ENCODE data around the gene MED6.

The MED6 gene

GRCh38 chr14:70600382-70601157 is at the start of gene MED6:
Gene MED6 (minus strand): TSS chr14:70600655. CDS start chr14:70600637, 18 bp downstream.
- Mint-ChIP-seq H3K9me3 (no peaks in the 10 kb centered on the region), H3K27ac (peak within 1 kb of the TSS; percentile 96), H3K27me3 (peaks cover 22% of the 10 kb centered on the region), H3K36me3 (ENCODE audit: low read depth) (peaks cover 12% of the 10 kb centered on the region), H3K4me3 (peak within 1 kb of the TSS; percentile 94), H3K4me1 (ENCODE audit: low read depth) (peaks cover 36% of the 10 kb centered on the region)

GRCh38 chr14:70649803-70650202 is 49.3 kb upstream of the MED6 start:
- Mint-ChIP-seq H3K9me3 (no peaks in the 10 kb centered on the region), H3K4me3 (no peak overlapping the region), H3K27ac (peak overlapping the region; percentile 69), H3K36me3 (ENCODE audit: low read depth) (peaks cover 5% of the 10 kb centered on the region), H3K27me3 (no peaks in the 10 kb centered on the region), H3K4me1 (ENCODE audit: low read depth) (peaks cover 84% of the 10 kb centered on the region)

- Mint-ChIP-seq H3K27ac (no peak overlapping the region), H3K27me3 (no peaks in the 10 kb centered on the region), H3K9me3 (no peaks in the 10 kb centered on the region), H3K36me3 (ENCODE audit: low read depth) (peaks cover 5% of the 10 kb centered on the region), H3K4me3 (no peak overlapping the region), H3K4me1 (ENCODE audit: low read depth) (peaks cover 85% of the 10 kb centered on the region)
These were observed 47.9 kb upstream of the MED6 start for GRCh38 chr14:70648346-70648745.

- Mint-ChIP-seq H3K36me3 (ENCODE audit: low read depth) (peaks cover 5% of the 10 kb centered on the region), H3K4me3 (no peak overlapping the region), H3K9me3 (no peaks in the 10 kb centered on the region)
These were observed 46.2 kb upstream of the MED6 start for GRCh38 chr14:70646705-70647104.

GRCh38 chr14:70645892-70646291 is 45.4 kb upstream of the MED6 start:
- Mint-ChIP-seq H3K4me1 (ENCODE audit: low read depth) (peaks cover 71% of the 10 kb centered on the region), H3K36me3 (ENCODE audit: low read depth) (peaks cover 5% of the 10 kb centered on the region), H3K4me3 (no peak overlapping the region), H3K27ac (no peak overlapping the region), H3K27me3 (peaks cover under 1% of the 10 kb centered on the region), H3K9me3 (no peaks in the 10 kb centered on the region)

More at GRCh38 chr14:70646705-70647104, 46.2 kb upstream of the MED6 start:
- H3K4me1 Mint-ChIP-seq (ENCODE audit: low read depth) = peaks cover 75% of the 10 kb centered on the region
- no peaks in the 10 kb centered on the region for H3K27me3 Mint-ChIP-seq
- H3K27ac Mint-ChIP-seq = peak overlapping the region; percentile 43

- H3K4me1 Mint-ChIP-seq (ENCODE audit: low read depth) = peaks cover 65% of the 10 kb centered on the region
These were observed 43.5 kb upstream of the MED6 start for GRCh38 chr14:70643967-70644366.

GRCh38 chr14:70642303-70643235 is 42.1 kb upstream of the MED6 start:
- peaks cover 58% of the 10 kb centered on the region for H3K4me1 Mint-ChIP-seq (ENCODE audit: low read depth)
- H3K36me3 Mint-ChIP-seq (ENCODE audit: low read depth) = no peaks in the 10 kb centered on the region
- H3K4me3 Mint-ChIP-seq = peak overlapping the region; percentile 88
- H3K27ac Mint-ChIP-seq = peak overlapping the region; percentile 89
- peaks cover 5% of the 10 kb centered on the region for H3K27me3 Mint-ChIP-seq
- no peaks in the 10 kb centered on the region for H3K9me3 Mint-ChIP-seq

More at GRCh38 chr14:70643967-70644366, 43.5 kb upstream of the MED6 start:
- Mint-ChIP-seq H3K27ac (peak overlapping the region; percentile 89), H3K9me3 (no peaks in the 10 kb centered on the region), H3K27me3 (peaks cover 5% of the 10 kb centered on the region), H3K4me3 (peak overlapping the region; percentile 88), H3K36me3 (ENCODE audit: low read depth) (no peaks in the 10 kb centered on the region)

GRCh38 chr14:70641548-70642302 is 41.3 kb upstream of the MED6 start, which contains the start of gene TTC9:
Gene TTC9 (plus strand): TSS chr14:70641916. CDS start chr14:70642130, 214 bp downstream.
- Mint-ChIP-seq H3K27ac (peak within 1 kb of the TSS; percentile 89), H3K9me3 (no peaks in the 10 kb centered on the region), H3K36me3 (ENCODE audit: low read depth) (no peaks in the 10 kb centered on the region), H3K4me3 (peak within 1 kb of the TSS; percentile 94), H3K27me3 (peaks cover 5% of the 10 kb centered on the region), H3K4me1 (ENCODE audit: low read depth) (peaks cover 54% of the 10 kb centered on the region)

- peak overlapping the region; percentile 89 for H3K27ac Mint-ChIP-seq
- H3K4me1 Mint-ChIP-seq (ENCODE audit: low read depth) = peaks cover 53% of the 10 kb centered on the region
- H3K4me3 Mint-ChIP-seq = peak overlapping the region; percentile 94
- no peaks in the 10 kb centered on the region for H3K9me3 Mint-ChIP-seq
- H3K27me3 Mint-ChIP-seq = peaks cover 5% of the 10 kb centered on the region
- H3K36me3 Mint-ChIP-seq (ENCODE audit: low read depth) = no peaks in the 10 kb centered on the region
These were observed 40.6 kb upstream of the MED6 start for GRCh38 chr14:70640938-70641547.

GRCh38 chr14:70638416-70638815 is 38.0 kb upstream of the MED6 start:
- Mint-ChIP-seq H3K4me1 (ENCODE audit: low read depth) (peaks cover 27% of the 10 kb centered on the region), H3K4me3 (no peak overlapping the region), H3K27ac (no peak overlapping the region), H3K27me3 (peaks cover 5% of the 10 kb centered on the region), H3K9me3 (no peaks in the 10 kb centered on the region), H3K36me3 (ENCODE audit: low read depth) (no peaks in the 10 kb centered on the region)

GRCh38 chr14:70635971-70636595 is 35.6 kb upstream of the MED6 start:
- H3K27me3 Mint-ChIP-seq = peaks cover 5% of the 10 kb centered on the region
- no peak overlapping the region for H3K4me3 Mint-ChIP-seq
- H3K27ac Mint-ChIP-seq = peak overlapping the region; percentile 1
- H3K36me3 Mint-ChIP-seq (ENCODE audit: low read depth) = no peaks in the 10 kb centered on the region
- no peaks in the 10 kb centered on the region for H3K9me3 Mint-ChIP-seq
- H3K4me1 Mint-ChIP-seq (ENCODE audit: low read depth) = peaks cover 19% of the 10 kb centered on the region

GRCh38 chr14:70631948-70632347 is 31.5 kb upstream of the MED6 start:
- peaks cover 6% of the 10 kb centered on the region for H3K4me1 Mint-ChIP-seq (ENCODE audit: low read depth)
- no peaks in the 10 kb centered on the region for H3K9me3 Mint-ChIP-seq
- H3K27me3 Mint-ChIP-seq = no peaks in the 10 kb centered on the region
- no peak overlapping the region for H3K27ac Mint-ChIP-seq
- no peak overlapping the region for H3K4me3 Mint-ChIP-seq
- H3K36me3 Mint-ChIP-seq (ENCODE audit: low read depth) = no peaks in the 10 kb centered on the region

- H3K4me3 Mint-ChIP-seq = no peak overlapping the region
- peaks cover 7% of the 10 kb centered on the region for H3K9me3 Mint-ChIP-seq
- no peak overlapping the region for H3K27ac Mint-ChIP-seq
- peaks cover 15% of the 10 kb centered on the region for H3K36me3 Mint-ChIP-seq (ENCODE audit: low read depth)
- H3K4me1 Mint-ChIP-seq (ENCODE audit: low read depth) = no peaks in the 10 kb centered on the region
- H3K27me3 Mint-ChIP-seq = no peaks in the 10 kb centered on the region
These were observed 24.5 kb upstream of the MED6 start for GRCh38 chr14:70624972-70625371.
